ENCODE results near the gene CCDC136. TPM values are rescaled to one million over a fixed set of nuclear protein-coding genes. Genes with fewer than 3 reads are reported as not detected.
A peak's percentile ranks its signal among the peaks of the same experiment; 100 is the strongest.

CCDC136 gene
- polyA plus RNA-seq, 1 of the 3 experiments (the other 2 are of a cell fraction), result 48.4 TPM

GRCh38 chr7:128742206-128742605 lies 49.6 kb upstream of the CCDC136 start:
- no peaks in the 10 kb centered on the region for H3K9me3 ChIP-seq
- ChIA-PET CTCF (interaction anchor here (1.3 to 5.1 kb wide), 5 partner anchors 13 to 359 kb away, joined by 3 to 31 read pairs (median 4); partner anchors contain the start of gene GARIN1A), POLR2A (interaction anchor here (1.6 kb wide), 1 partner anchor 49 kb away, joined by 4 read pairs; the partner anchor contains the start of gene CCDC136)
- TF ChIP-seq RFX5 (IDR thresholded peaks at IDR 0.05; ENCODE audit: low read length) (no peak), TCF12 (IDR thresholded peaks at IDR 0.05) (peak; percentile 49; the same call in 1 of the 2 replicates), PBX3 (IDR thresholded peaks at IDR 0.05) (peak; percentile 34; the same call in 1 of the 2 replicates)
- H3F3A ChIP-seq (replicated peaks; ENCODE audit: insufficient read depth), result peaks cover 37% of the 10 kb centered on the region
- peak overlapping the region in 1 of 2 experiments; percentile 4; a peak in 1 of 4 replicates for H3K4me3 ChIP-seq (ENCODE audit: low read depth in 2 of 2, low read length in 1 of 2)
- peak overlapping the region in 1 of 2 experiments; percentile 0; a peak in 1 of 4 replicates for H3K27ac ChIP-seq (ENCODE audit: low read depth in 2 of 2, low read length in 1 of 2)
- H4K20me1 ChIP-seq (ENCODE audit: insufficient read depth), result peaks cover 75% of the 10 kb centered on the region
- H3K9me2 ChIP-seq, result no peaks in the 10 kb centered on the region
- peaks cover 0 to 35% of the 10 kb centered on the region in 2 experiments for H3K36me3 ChIP-seq (replicated peaks in 1 of 2; ENCODE audit: control insufficient read depth in 1 of 2, insufficient read depth in 2 of 2, low read length in 1 of 2)
- no peak overlapping the region for H2AFZ ChIP-seq (ENCODE audit: low read depth)
- peaks cover 18 to 28% of the 10 kb centered on the region in 2 experiments; a peak in 3 of 4 replicates for H3K4me1 ChIP-seq (ENCODE audit: control insufficient read depth in 1 of 2, insufficient read depth in 2 of 2, low read depth in 1 of 2, low read length in 1 of 2)
- no peak for DNase-seq
- H3K4me2 ChIP-seq, result peak overlapping the region; percentile 82
- WGBS (ENCODE audit: low lambda C conversion rate), result 69% methylated on average over 4 of the region's 4 CpGs
- peaks cover 81% of the 10 kb centered on the region for H3K79me2 ChIP-seq (ENCODE audit: insufficient read depth)
- no peak overlapping the region for H3K9ac ChIP-seq
- no peaks in the 10 kb centered on the region for H3K27me3 ChIP-seq (ENCODE audit: insufficient read depth)

- Histone ChIP-seq H3K4me2 (no peak overlapping the region), H2AFZ (ENCODE audit: low read depth) (no peak overlapping the region), H3K79me2 (ENCODE audit: insufficient read depth) (peaks cover 91% of the 10 kb centered on the region), H4K20me1 (ENCODE audit: insufficient read depth) (peaks cover 86% of the 10 kb centered on the region), H3K9ac (no peak overlapping the region), H3K4me3 (ENCODE audit: low read depth in 2 of 2, low read length in 1 of 2) (no peak overlapping the region), H3F3A (replicated peaks; ENCODE audit: insufficient read depth) (peaks cover 34% of the 10 kb centered on the region), H3K9me2 (no peaks in the 10 kb centered on the region), H3K36me3 (replicated peaks in 1 of 2; ENCODE audit: control insufficient read depth in 1 of 2, insufficient read depth in 2 of 2, low read length in 1 of 2) (peaks cover 8 to 45% of the 10 kb centered on the region in 2 experiments), H3K27ac (ENCODE audit: low read depth in 2 of 2, low read length in 1 of 2) (no peak overlapping the region), H3K27me3 (ENCODE audit: insufficient read depth) (no peaks in the 10 kb centered on the region), H3K4me1 (ENCODE audit: control insufficient read depth in 1 of 2, insufficient read depth in 2 of 2, low read depth in 1 of 2, low read length in 1 of 2) (peaks cover 12 to 26% of the 10 kb centered on the region in 2 experiments; a peak in 3 of 4 replicates), H3K9me3 (no peaks in the 10 kb centered on the region)
- DNase-seq, result no peak
- TF ChIP-seq CHD2 (IDR thresholded peaks at IDR 0.05; ENCODE audit: low read length, partially characterized antibody) (no peak), SIN3A (IDR thresholded peaks at IDR 0.05; ENCODE audit: borderline replicate concordance, low read depth, low read length) (no peak), TAF1 (IDR thresholded peaks at IDR 0.05; ENCODE audit: borderline replicate concordance, low read depth, low read length) (no peak)
- 96% methylated on average over 7 of the region's 7 CpGs for WGBS (ENCODE audit: low lambda C conversion rate)
- CTCF ChIA-PET, result interaction anchor here (0.8 to 0.9 kb wide), 2 partner anchors 11 to 28 kb away, joined by 3 read pairs; no protein-coding TSS in a partner anchor
- POLR2A ChIA-PET, result no interaction called here
These were observed 48.5 kb upstream of the CCDC136 start for GRCh38 chr7:128743112-128743772.

GRCh38 chr7:128744366-128744905 lies 47.3 kb upstream of the CCDC136 start:
- Histone ChIP-seq H3K79me2 (ENCODE audit: insufficient read depth) (peaks cover 100% of the 10 kb centered on the region), H3K9me2 (no peaks in the 10 kb centered on the region), H3K27me3 (ENCODE audit: insufficient read depth) (no peaks in the 10 kb centered on the region), H3K4me1 (ENCODE audit: control insufficient read depth in 1 of 2, insufficient read depth in 2 of 2, low read depth in 1 of 2, low read length in 1 of 2) (peaks cover 8 to 21% of the 10 kb centered on the region in 2 experiments; a peak in 3 of 4 replicates), H3K9ac (no peak overlapping the region), H3K27ac (ENCODE audit: low read depth in 2 of 2, low read length in 1 of 2) (no peak overlapping the region), H3K4me3 (ENCODE audit: low read depth in 2 of 2, low read length in 1 of 2) (no peak overlapping the region), H3K36me3 (replicated peaks in 1 of 2; ENCODE audit: control insufficient read depth in 1 of 2, insufficient read depth in 2 of 2, low read length in 1 of 2) (peaks cover 20 to 57% of the 10 kb centered on the region in 2 experiments), H3K9me3 (no peaks in the 10 kb centered on the region), H2AFZ (ENCODE audit: low read depth) (no peak overlapping the region), H3F3A (replicated peaks; ENCODE audit: insufficient read depth) (peaks cover 28% of the 10 kb centered on the region), H3K4me2 (no peak overlapping the region; the same call in 1 of the 2 replicates), H4K20me1 (ENCODE audit: insufficient read depth) (peaks cover 98% of the 10 kb centered on the region)
- CTCF ChIA-PET, result interaction anchor here (1.1 kb wide), 1 partner anchor 10 kb away, joined by 4 read pairs; no protein-coding TSS in a partner anchor
- 86% methylated on average over 2 of the region's 2 CpGs for WGBS (ENCODE audit: low lambda C conversion rate)
- DNase-seq, result no peak
- TF ChIP-seq FOXJ3 (CRISPR knock-in tag; IDR thresholded peaks at IDR 0.05) (no peak), NRF1 (IDR thresholded peaks at IDR 0.05; ENCODE audit: low read depth, low read length) (no peak), TEAD4 (IDR thresholded peaks at IDR 0.05; ENCODE audit: borderline replicate concordance, insufficient read depth) (no peak), REST (IDR thresholded peaks at IDR 0.05; ENCODE audit: low read depth, low read length) (no peak), SIN3A (IDR thresholded peaks at IDR 0.05; ENCODE audit: borderline replicate concordance, low read depth, low read length) (no peak), MXI1 (IDR thresholded peaks at IDR 0.05; ENCODE audit: low read depth, low read length) (no peak), RAD21 (IDR thresholded peaks at IDR 0.05; ENCODE audit: low read length) (no peak)
- POLR2A ChIA-PET, result no interaction called here
